Endodermal cell (in vitro differentiated cells): ENCODE results near the gene TMEM94. TPM values are rescaled to one million over a fixed set of nuclear protein-coding genes. Genes with fewer than 3 reads are reported as not detected.
"Not testable (repeated sequence)": the region's sequence is repeated elsewhere in the genome, so short reads cannot be mapped to it uniquely, and the experiment has no call there.

Experiments used
- DNase-seq: peaks from one replicate; pipeline ENCODE4 v3.0.0-alpha.2; 2017
- H3K27ac ChIP-seq: 2 replicates; pipeline ENCODE4 v1.5.1; 2013; ENCODE audit warnings: mild to moderate bottlenecking, low read depth, low read length, moderate library complexity
- H3K27me3 ChIP-seq: 2 replicates; pipeline ENCODE4 v1.6.1; 2013; ENCODE audit warnings: mild to moderate bottlenecking, low read length, moderate library complexity; ENCODE audit not compliant: insufficient read depth, control insufficient read depth, poor library complexity, severe bottlenecking
- H3K36me3 ChIP-seq: 2 replicates; pipeline ENCODE4 v1.7.0; 2013; ENCODE audit warnings: mild to moderate bottlenecking, low read length, moderate library complexity; ENCODE audit not compliant: control insufficient read depth, insufficient read depth
- H3K4me1 ChIP-seq: one replicate; pipeline ENCODE4 v1.7.0; 2013; ENCODE audit warnings: low read length; ENCODE audit not compliant: control insufficient read depth, insufficient read depth
- H3K4me3 ChIP-seq: 2 replicates; pipeline ENCODE4 v1.5.1; 2013; ENCODE audit warnings: mild to moderate bottlenecking, low read length, moderate library complexity
- H3K9ac ChIP-seq: 2 replicates; pipeline ENCODE4 v1.6.1; 2013; ENCODE audit warnings: mild to moderate bottlenecking, low read length, moderate library complexity; ENCODE audit not compliant: poor library complexity, severe bottlenecking; ENCODE audit errors: extremely low read depth
- H3K9me3 ChIP-seq: 2 replicates; pipeline ENCODE4 v1.6.1; 2013; ENCODE audit warnings: mild to moderate bottlenecking, low read length, moderate library complexity; ENCODE audit not compliant: control insufficient read depth
- H3K27ac Mint-ChIP-seq: 2 replicates; pipeline ENCODE4 v1.8.0; 2020; ENCODE audit warnings: mixed read lengths
- H3K27me3 Mint-ChIP-seq: 2 replicates; pipeline ENCODE4 v1.8.0; 2021; ENCODE audit warnings: mild to moderate bottlenecking, mixed read lengths; ENCODE audit not compliant: insufficient read depth
- H3K36me3 Mint-ChIP-seq: 2 replicates; pipeline ENCODE4 v1.8.0; 2020; ENCODE audit warnings: low read depth, mixed read lengths
- H3K4me1 Mint-ChIP-seq: 2 replicates; pipeline ENCODE4 v1.8.0; 2020; ENCODE audit warnings: mixed read lengths
- H3K4me3 Mint-ChIP-seq: 2 replicates; pipeline ENCODE4 v1.8.0; 2020; ENCODE audit warnings: mild to moderate bottlenecking, moderate library complexity, mixed read lengths
- H3K9me3 Mint-ChIP-seq: 2 replicates; pipeline ENCODE4 v1.8.0; 2020; ENCODE audit warnings: mild to moderate bottlenecking, mixed read lengths
- WGBS, 2 experiments: methylation state at CpG; one replicate each; pipeline versions ENCODE4 v1.1.5 to v1.1.7; 2013; ENCODE audit warnings: missing lambda C conversion rate in 2 of 2, mixed read lengths in 1 of 2; ENCODE audit not compliant: insufficient coverage in 1 of 2, insufficient read length in 1 of 2; 5-methylcytosine and 5-hydroxymethylcytosine counted together
- total RNA-seq, 2 donors: library from RNA; stranded (reverse); fragmentation: NEBNext Ultra II Directional in 1 of 2; extraction: Animal tissue kit (Norgen Biotek cat#: 25700) in 1 of 2; gene quantifications; 2 replicates in 1 of 2; 3 replicates in 1 of 2; pipeline ENCODE4 v1.2.1, GENCODE V29; 2021
- TF ChIP-seq, protein P1 (sequence below): fragments of 200-600 bp; sonication (generic); conservative IDR thresholded peaks from 2 replicates; pipeline ENCODE4 v1.5.0; 2021; ENCODE audit warnings: antibody characterized with exemption, mild to moderate bottlenecking

The TMEM94 gene
- total RNA-seq, 2 donors from 2014 or later: 96.0 to 106 TPM

DNA sequence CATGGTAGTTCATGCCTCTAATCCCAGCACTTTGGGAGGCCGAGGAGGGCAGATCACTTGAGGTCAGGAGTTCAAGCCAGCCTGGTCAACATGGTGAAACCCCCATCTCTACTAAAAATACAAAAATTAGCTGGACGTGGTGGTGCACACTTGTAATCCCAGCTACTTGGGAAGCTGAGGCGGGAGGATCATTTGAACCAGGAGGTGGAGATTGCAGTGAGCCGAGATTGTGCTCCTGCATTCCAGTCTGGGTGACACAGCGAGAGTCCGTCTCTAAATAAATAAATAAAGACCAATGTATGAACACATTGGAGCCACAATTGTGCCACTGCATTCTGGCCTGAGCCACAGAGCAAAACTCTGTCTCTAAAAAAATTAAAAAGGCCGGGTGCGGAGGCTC, 19.0 kb upstream of the TMEM94 start:
- WGBS, 2 experiments: 89 to 95% methylated on average over 8 of the region's 8 CpGs
- not testable (repeated sequence) for H3K9me3 Mint-ChIP-seq, H3K9me3 ChIP-seq, H3K27ac ChIP-seq, H3K27me3 Mint-ChIP-seq, H3K36me3 ChIP-seq, H3K27me3 ChIP-seq, H3K4me1 ChIP-seq, DNase-seq, H3K4me1 Mint-ChIP-seq, H3K36me3 Mint-ChIP-seq, H3K27ac Mint-ChIP-seq, H3K4me3 ChIP-seq, H3K4me3 Mint-ChIP-seq, H3K9ac ChIP-seq

DNA sequence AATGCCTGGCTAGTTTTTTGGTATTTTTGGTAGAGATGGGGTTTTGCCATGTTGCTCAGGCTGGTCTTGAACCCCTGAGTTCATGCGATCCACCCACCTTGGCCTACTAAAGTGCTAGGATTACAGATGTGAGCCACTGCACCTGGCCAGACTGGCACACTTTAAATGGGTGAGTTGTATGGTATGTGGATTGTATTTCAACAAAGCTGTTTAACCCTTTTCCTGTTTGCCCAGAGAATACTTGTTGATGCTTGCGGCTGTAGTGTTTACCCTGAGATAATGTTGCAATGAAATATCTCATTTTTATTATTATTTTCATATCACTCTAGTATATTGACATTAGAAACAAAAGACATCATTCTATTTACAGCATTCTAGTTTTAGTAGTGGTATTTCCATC, 17.1 kb upstream of the TMEM94 start:
- Mint-ChIP-seq H3K4me3 (no peak overlapping the region), H3K36me3 (no peaks in the 10 kb centered on the region), H3K27ac (no peak overlapping the region), H3K9me3 (no peaks in the 10 kb centered on the region), H3K4me1 (no peaks in the 10 kb centered on the region), H3K27me3 (no peaks in the 10 kb centered on the region)
- TF ChIP-seq, protein P1, sequence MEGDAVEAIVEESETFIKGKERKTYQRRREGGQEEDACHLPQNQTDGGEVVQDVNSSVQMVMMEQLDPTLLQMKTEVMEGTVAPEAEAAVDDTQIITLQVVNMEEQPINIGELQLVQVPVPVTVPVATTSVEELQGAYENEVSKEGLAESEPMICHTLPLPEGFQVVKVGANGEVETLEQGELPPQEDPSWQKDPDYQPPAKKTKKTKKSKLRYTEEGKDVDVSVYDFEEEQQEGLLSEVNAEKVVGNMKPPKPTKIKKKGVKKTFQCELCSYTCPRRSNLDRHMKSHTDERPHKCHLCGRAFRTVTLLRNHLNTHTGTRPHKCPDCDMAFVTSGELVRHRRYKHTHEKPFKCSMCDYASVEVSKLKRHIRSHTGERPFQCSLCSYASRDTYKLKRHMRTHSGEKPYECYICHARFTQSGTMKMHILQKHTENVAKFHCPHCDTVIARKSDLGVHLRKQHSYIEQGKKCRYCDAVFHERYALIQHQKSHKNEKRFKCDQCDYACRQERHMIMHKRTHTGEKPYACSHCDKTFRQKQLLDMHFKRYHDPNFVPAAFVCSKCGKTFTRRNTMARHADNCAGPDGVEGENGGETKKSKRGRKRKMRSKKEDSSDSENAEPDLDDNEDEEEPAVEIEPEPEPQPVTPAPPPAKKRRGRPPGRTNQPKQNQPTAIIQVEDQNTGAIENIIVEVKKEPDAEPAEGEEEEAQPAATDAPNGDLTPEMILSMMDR: no peak
- Histone ChIP-seq H3K27me3 (no peaks in the 10 kb centered on the region), H3K4me3 (no peak overlapping the region), H3K9me3 (no peaks in the 10 kb centered on the region), H3K27ac (no peak overlapping the region), H3K36me3 (no peaks in the 10 kb centered on the region), H3K9ac (no peak overlapping the region), H3K4me1 (no peaks in the 10 kb centered on the region)
- no peak for DNase-seq
- 91 to 96% methylated on average over 1 of the region's 2 CpGs for WGBS, 2 experiments

DNA sequence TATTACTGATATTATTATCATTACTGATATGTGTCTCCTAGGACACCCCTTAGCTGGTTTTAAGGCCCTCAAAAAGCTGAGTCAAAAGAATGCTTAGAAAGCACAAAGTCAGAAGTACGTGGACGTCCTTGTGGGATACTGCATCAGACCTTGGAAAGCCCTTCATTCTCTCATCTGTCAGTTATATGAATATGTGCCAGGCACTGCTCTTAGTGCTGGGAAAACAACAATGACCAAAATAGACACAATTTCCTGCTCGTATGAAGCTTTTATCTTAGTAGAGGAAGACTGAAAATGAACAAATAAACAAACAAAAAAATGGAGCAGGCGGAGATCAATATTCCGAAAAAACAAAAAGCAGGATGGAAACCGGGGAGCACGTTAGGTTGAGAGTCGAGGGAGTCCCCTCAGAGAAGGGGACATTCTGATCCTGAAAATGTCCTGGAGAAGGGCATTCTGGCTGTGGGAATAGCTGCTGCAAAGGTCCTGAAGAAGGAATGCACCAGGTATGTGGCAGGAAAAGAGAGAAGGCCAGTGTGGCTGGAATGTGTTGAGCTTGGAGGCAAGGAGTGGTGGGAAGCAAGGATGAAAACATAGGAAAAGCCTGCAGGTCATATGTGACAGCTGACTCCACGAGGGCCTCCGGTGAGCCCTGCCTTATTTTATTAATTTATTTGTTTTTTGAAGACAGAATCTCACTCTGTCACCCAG, 15.5 kb upstream of the TMEM94 start:
- H3K9me3 Mint-ChIP-seq: no peaks in the 10 kb centered on the region
- H3K36me3 Mint-ChIP-seq: no peaks in the 10 kb centered on the region
- Histone ChIP-seq H3K4me3 (no peak overlapping the region), H3K36me3 (no peaks in the 10 kb centered on the region), H3K27ac (no peak overlapping the region), H3K4me1 (no peaks in the 10 kb centered on the region), H3K27me3 (no peaks in the 10 kb centered on the region), H3K9ac (no peak overlapping the region), H3K9me3 (no peaks in the 10 kb centered on the region)
- no peak for DNase-seq
- TF ChIP-seq, protein P1: no peak
- no peak overlapping the region for H3K4me3 Mint-ChIP-seq
- WGBS, 2 experiments: 92 to 95% methylated on average over 10 of the region's 10 CpGs
- no peak overlapping the region for H3K27ac Mint-ChIP-seq
- no peaks in the 10 kb centered on the region for H3K27me3 Mint-ChIP-seq
- H3K4me1 Mint-ChIP-seq: no peaks in the 10 kb centered on the region
